PC-3 (cell line): ENCODE measurements around the gene REG4.

Experiments
- EZH2 ChIP-seq: fragments of 300-600 bp; sonication (generic); IDR thresholded peaks from one replicate; pipeline ENCODE4 v1.6.1; 2017; ENCODE audit warnings: antibody characterized with exemption, mild to moderate bottlenecking, low read length; ENCODE audit not compliant: unreplicated experiment
- EZH2phosphoT487 ChIP-seq: fragments of 300-600 bp; sonication (generic); IDR thresholded peaks from 2 replicates; pipeline ENCODE4 v1.6.1; 2018; ENCODE audit warnings: mild to moderate bottlenecking, antibody characterized with exemption, low read length, borderline replicate concordance
- TF ChIP-seq, protein P1 (sequence below): fragments of 300-600 bp; sonication (generic); conservative IDR thresholded peaks from 2 replicates; pipeline ENCODE4 v1.5.1; 2017; ENCODE audit warnings: antibody characterized with exemption, low read depth, mild to moderate bottlenecking, low read length

DNA sequence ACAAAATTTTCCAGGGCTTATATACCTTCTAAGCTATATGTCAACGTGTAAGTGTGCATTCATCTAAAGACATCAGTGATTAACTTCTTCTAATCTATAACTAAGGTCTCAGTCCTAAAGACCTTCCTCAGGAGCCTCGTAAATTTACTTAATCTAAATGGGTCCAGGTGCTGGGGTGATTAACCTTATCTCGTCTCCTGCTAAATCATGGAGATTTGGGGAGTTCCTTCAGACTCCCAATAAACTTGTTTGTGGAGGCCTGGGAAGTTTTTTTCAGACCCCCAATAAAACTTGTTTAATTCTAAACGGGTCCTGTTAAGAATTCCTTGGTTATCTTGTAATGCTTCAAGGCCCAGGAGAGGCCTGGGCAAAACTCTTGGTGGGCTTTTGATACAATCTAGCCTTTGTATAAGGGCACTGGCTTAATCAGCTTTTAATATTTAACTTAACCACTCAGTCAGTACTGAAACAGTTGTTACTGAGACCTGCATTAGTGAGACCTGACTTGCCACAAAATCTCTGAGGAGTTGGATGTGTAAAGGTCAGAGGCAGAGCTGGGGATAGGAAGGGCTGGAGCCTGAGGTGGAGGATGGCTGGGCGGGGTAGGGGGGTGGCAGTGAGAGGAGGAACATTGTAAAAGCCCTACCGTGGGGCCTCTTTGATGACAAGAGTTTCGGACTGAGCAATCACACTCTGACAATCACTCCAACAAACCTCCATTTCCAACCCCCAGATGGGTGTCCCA, 36.3 kb downstream of the REG4 start:
- TF ChIP-seq, protein P1, sequence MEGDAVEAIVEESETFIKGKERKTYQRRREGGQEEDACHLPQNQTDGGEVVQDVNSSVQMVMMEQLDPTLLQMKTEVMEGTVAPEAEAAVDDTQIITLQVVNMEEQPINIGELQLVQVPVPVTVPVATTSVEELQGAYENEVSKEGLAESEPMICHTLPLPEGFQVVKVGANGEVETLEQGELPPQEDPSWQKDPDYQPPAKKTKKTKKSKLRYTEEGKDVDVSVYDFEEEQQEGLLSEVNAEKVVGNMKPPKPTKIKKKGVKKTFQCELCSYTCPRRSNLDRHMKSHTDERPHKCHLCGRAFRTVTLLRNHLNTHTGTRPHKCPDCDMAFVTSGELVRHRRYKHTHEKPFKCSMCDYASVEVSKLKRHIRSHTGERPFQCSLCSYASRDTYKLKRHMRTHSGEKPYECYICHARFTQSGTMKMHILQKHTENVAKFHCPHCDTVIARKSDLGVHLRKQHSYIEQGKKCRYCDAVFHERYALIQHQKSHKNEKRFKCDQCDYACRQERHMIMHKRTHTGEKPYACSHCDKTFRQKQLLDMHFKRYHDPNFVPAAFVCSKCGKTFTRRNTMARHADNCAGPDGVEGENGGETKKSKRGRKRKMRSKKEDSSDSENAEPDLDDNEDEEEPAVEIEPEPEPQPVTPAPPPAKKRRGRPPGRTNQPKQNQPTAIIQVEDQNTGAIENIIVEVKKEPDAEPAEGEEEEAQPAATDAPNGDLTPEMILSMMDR = no peak
- no peak for TF ChIP-seq EZH2phosphoT487
- TF ChIP-seq EZH2 = no peak
